Peyer's patch (tissue), 4 donors: ENCODE data around the gene PPP1R15A. TPM values are rescaled to one million over a fixed set of nuclear protein-coding genes. Genes with fewer than 3 reads are reported as not detected.

Experiments
- DNase-seq, 3 donors: peaks; one replicate each; pipeline ENCODE4 v3.0.0-alpha.2; 2017 to 2019
- H3K27ac ChIP-seq, 4 donors: fragments of 200-600 bp; sonication (generic); one replicate each; pipeline ENCODE4 v1.5.1; 2016 to 2019
- H3K27me3 ChIP-seq, 2 donors: fragments of 200-600 bp; sonication (generic); one replicate each; pipeline ENCODE4 v1.5.1; 2019
- H3K36me3 ChIP-seq, 3 donors: fragments of 200-600 bp; sonication (generic); one replicate each; pipeline ENCODE4 v1.5.1; 2016 to 2019
- H3K4me1 ChIP-seq, 4 donors: fragments of 200-600 bp; sonication (generic); one replicate each; pipeline ENCODE4 v1.5.1; 2016 to 2019
- H3K4me3 ChIP-seq, 4 donors: fragments of 200-600 bp; sonication (generic); 1 replicate in 3 of 4; 2 replicates in 1 of 4; pipeline ENCODE4 v1.5.1; 2016 to 2019; ENCODE audit warnings: mild to moderate bottlenecking in 1 of 4
- H3K9me3 ChIP-seq, 4 donors: fragments of 200-600 bp; sonication (generic); one replicate each; pipeline ENCODE4 v1.5.1; 2016 to 2019; ENCODE audit warnings: mild to moderate bottlenecking in 1 of 4
- POLR2A ChIP-seq, 2 donors: fragments of 450-650 bp; IDR thresholded peaks; one replicate each; pipeline ENCODE4 v1.5.1; 2017; ENCODE audit warnings: antibody characterized with exemption in 2 of 2, mild to moderate bottlenecking in 2 of 2, moderate library complexity in 2 of 2
- total RNA-seq, 4 donors: library from RNA; depleted of rRNA; stranded (reverse); fragments of >200 nt; gene quantifications; one replicate each; pipeline ENCODE4 v1.1.0, GENCODE V29; 2016
- TF ChIP-seq, protein P1 (sequence below), 6 experiments: fragments of 450-650 bp in 4 of 6; fragments of 200-600 bp in 2 of 6; sonication (generic) in 1 of 6; IDR thresholded peaks; one replicate each; pipeline ENCODE4 v1.5.1; 2017 to 2019; ENCODE audit warnings: antibody characterized with exemption in 6 of 6, mild to moderate bottlenecking in 3 of 6, moderate library complexity in 1 of 6

PPP1R15A gene
- total RNA-seq, 4 donors from 2014 or later = 39.2 to 198 (median 80.3) TPM

DNA sequence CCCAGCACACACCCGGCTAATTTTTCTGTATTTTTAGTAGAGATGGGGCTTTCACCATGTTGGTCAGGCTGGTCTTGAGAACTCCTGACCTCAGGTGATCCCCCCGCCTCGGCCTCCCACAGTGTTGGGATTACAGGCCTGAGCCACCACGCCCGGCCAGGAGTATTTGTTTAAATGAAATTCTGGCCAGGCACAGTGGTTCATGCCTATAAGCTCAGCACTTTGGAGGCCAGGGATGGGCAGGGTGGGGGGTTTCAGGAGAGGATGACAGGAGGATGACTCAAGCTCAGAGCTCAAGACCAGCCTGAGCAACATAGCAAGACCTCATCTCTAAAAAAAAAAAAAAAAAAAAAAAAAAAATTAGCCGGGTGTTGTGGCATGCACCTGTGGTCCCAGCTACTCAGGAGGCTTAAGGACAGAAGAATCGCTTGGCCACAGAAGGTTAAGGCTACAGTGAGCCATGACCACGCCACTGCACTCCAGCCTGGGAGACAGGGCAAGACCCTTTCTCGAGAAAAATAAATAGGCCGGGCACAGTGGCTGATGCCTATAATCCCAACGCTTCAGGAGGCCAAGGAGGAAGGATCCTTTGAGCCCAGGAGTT is 53.1 kb downstream of the PPP1R15A start:
- Histone ChIP-seq H3K9me3 (no peaks in the 10 kb centered on the region), H3K27ac (no peak overlapping the region), H3K27me3 (no peaks in the 10 kb centered on the region), H3K4me3 (no peak overlapping the region), H3K36me3 (peaks cover 0 to 28% (median 0%) of the 10 kb centered on the region in 3 donors), H3K4me1 (no peaks in the 10 kb centered on the region)
- TF ChIP-seq, protein P1, sequence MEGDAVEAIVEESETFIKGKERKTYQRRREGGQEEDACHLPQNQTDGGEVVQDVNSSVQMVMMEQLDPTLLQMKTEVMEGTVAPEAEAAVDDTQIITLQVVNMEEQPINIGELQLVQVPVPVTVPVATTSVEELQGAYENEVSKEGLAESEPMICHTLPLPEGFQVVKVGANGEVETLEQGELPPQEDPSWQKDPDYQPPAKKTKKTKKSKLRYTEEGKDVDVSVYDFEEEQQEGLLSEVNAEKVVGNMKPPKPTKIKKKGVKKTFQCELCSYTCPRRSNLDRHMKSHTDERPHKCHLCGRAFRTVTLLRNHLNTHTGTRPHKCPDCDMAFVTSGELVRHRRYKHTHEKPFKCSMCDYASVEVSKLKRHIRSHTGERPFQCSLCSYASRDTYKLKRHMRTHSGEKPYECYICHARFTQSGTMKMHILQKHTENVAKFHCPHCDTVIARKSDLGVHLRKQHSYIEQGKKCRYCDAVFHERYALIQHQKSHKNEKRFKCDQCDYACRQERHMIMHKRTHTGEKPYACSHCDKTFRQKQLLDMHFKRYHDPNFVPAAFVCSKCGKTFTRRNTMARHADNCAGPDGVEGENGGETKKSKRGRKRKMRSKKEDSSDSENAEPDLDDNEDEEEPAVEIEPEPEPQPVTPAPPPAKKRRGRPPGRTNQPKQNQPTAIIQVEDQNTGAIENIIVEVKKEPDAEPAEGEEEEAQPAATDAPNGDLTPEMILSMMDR (IDR thresholded peaks at IDR 0.05) = no peak
- TF ChIP-seq POLR2A (IDR thresholded peaks at IDR 0.05) = no peak
- no peak for DNase-seq

Other genes with a start within 250 kb of the PPP1R15A start
- 10 to 100 TPM in 3 of 4 donors, 1 to 10 TPM in 1; 9.9 to 51.5 (median 35.8) TPM for gene DBP, start 235.0 kb upstream of the PPP1R15A start, total RNA-seq
- 1 to 10 TPM in 3 of 4 donors, under 1 TPM in 1; 0.70 to 8.3 (median 2.1) TPM for gene CA11, start 226.2 kb upstream of the PPP1R15A start, total RNA-seq
- 1 to 10 TPM in 1 of 4 donors, not detected in 3; 6.8 TPM for gene NTN5, start 199.4 kb upstream of the PPP1R15A start, total RNA-seq
- 10 to 100 TPM; 11.6 to 91.6 (median 53.8) TPM for gene FUT2, start 176.4 kb upstream of the PPP1R15A start, total RNA-seq
- 1 to 10 TPM in 1 of 4 donors, under 1 TPM in 1, not detected in 2; 0.70 to 1.1 TPM for gene MAMSTR, start 152.7 kb upstream of the PPP1R15A start, total RNA-seq
- gene RASIP1, start 131.8 kb upstream of the PPP1R15A start, total RNA-seq = 1 to 10 TPM; 1.8 to 6.6 (median 3.4) TPM
- gene IZUMO1, start 125.5 kb upstream of the PPP1R15A start, total RNA-seq = not detected
- gene FUT1, start 119.8 kb upstream of the PPP1R15A start, total RNA-seq = 1 to 10 TPM in 1 of 4 donors, under 1 TPM in 3; 0.38 to 1.2 (median 0.68) TPM
- not detected for gene FGF21, start 116.9 kb upstream of the PPP1R15A start, total RNA-seq
- 10 to 100 TPM; 22.4 to 53.6 (median 30.2) TPM for gene BCAT2, start 61.4 kb upstream of the PPP1R15A start, total RNA-seq
- gene HSD17B14, start 35.9 kb upstream of the PPP1R15A start, total RNA-seq = 1 to 10 TPM in 3 of 4 donors, not detected in 1; 2.0 to 8.8 (median 2.8) TPM
- gene PLEKHA4, start 3.8 kb upstream of the PPP1R15A start, total RNA-seq = 10 to 100 TPM in 1 of 4 donors, 1 to 10 TPM in 3; 2.8 to 38.8 (median 5.9) TPM
- not detected for gene TULP2, start 26.3 kb downstream of the PPP1R15A start, total RNA-seq
- 100 to 1,000 TPM; 154 to 506 (median 444) TPM for gene NUCB1, start 27.9 kb downstream of the PPP1R15A start, total RNA-seq
- gene DHDH, start 61.3 kb downstream of the PPP1R15A start, total RNA-seq = 10 to 100 TPM in 3 of 4 donors, not detected in 1; 14.6 to 55.5 (median 45.9) TPM
- gene BAX, start 82.5 kb downstream of the PPP1R15A start, total RNA-seq = 100 to 1,000 TPM in 3 of 4 donors, 10 to 100 TPM in 1; 71.0 to 138 (median 104) TPM
- gene FTL, start 92.9 kb downstream of the PPP1R15A start, total RNA-seq = 1,000 to 10,000 TPM; 5,249 to 9,852 (median 6,180) TPM
- 10 to 100 TPM; 24.8 to 61.8 (median 44.0) TPM for gene GYS1, start 120.9 kb downstream of the PPP1R15A start, total RNA-seq
- 100 to 1,000 TPM in 1 of 4 donors, 10 to 100 TPM in 3; 34.2 to 111 (median 42.8) TPM for gene RUVBL2, start 121.5 kb downstream of the PPP1R15A start, total RNA-seq
- 10 to 100 TPM in 1 of 4 donors, not detected in 3; 15.8 TPM for gene LHB, start 144.7 kb downstream of the PPP1R15A start, total RNA-seq
- gene CGB3, start 151.9 kb downstream of the PPP1R15A start, total RNA-seq = not detected
- not detected for gene CGB2, start 159.5 kb downstream of the PPP1R15A start, total RNA-seq
- not detected for gene CGB1, start 164.5 kb downstream of the PPP1R15A start, total RNA-seq
- not detected for gene CGB5, start 171.4 kb downstream of the PPP1R15A start, total RNA-seq
- not detected for gene CGB8, start 176.7 kb downstream of the PPP1R15A start, total RNA-seq
- not detected for gene CGB7, start 185.3 kb downstream of the PPP1R15A start, total RNA-seq
- gene NTF4, start 192.4 kb downstream of the PPP1R15A start, total RNA-seq = not detected
- gene KCNA7, start 200.3 kb downstream of the PPP1R15A start, total RNA-seq = not detected
- 100 to 1,000 TPM; 240 to 520 (median 395) TPM for gene SNRNP70, start 213.0 kb downstream of the PPP1R15A start, total RNA-seq
- gene LIN7B, start 241.9 kb downstream of the PPP1R15A start, total RNA-seq = 10 to 100 TPM in 3 of 4 donors, not detected in 1; 13.5 to 29.4 (median 18.0) TPM
- 1 to 10 TPM in 3 of 4 donors, not detected in 1; 3.6 to 6.1 (median 4.6) TPM for gene C19orf73, start 246.7 kb downstream of the PPP1R15A start, total RNA-seq
- gene PPFIA3, start 247.1 kb downstream of the PPP1R15A start, total RNA-seq = 10 to 100 TPM; 12.7 to 24.8 (median 16.4) TPM